ENCODE results near the gene NFATC1. TPM values are rescaled to one million over a fixed set of nuclear protein-coding genes. Genes with fewer than 3 reads are reported as not detected.

Gene NFATC1
- polyA plus RNA-seq, 1 experiment = 0.73 TPM

- Histone ChIP-seq H3K4me3 (ENCODE audit: low read depth, low read length) (no peak overlapping the region; the same call in 1 of the 2 replicates), H3K27me3 (ENCODE audit: control insufficient read depth, insufficient read depth, low read length) (no peaks in the 10 kb centered on the region), H3K27ac (ENCODE audit: low read depth, low read length) (peak overlapping the region; percentile 91), H3K9me3 (ENCODE audit: control insufficient read depth, insufficient read depth, low read length) (peaks cover 49% of the 10 kb centered on the region)
- ChIA-PET CTCF (no interaction called here), POLR2A (no interaction called here)
- DNase-seq (ENCODE audit: low read depth, low spot score) = no peak
- TF ChIP-seq CTCF (IDR thresholded peaks at IDR 0.05; ENCODE audit: low read depth, low read length) = no peak
Measured at GRCh38 chr18:79571211-79572092, 175.7 kb downstream of the NFATC1 start.

DNA sequence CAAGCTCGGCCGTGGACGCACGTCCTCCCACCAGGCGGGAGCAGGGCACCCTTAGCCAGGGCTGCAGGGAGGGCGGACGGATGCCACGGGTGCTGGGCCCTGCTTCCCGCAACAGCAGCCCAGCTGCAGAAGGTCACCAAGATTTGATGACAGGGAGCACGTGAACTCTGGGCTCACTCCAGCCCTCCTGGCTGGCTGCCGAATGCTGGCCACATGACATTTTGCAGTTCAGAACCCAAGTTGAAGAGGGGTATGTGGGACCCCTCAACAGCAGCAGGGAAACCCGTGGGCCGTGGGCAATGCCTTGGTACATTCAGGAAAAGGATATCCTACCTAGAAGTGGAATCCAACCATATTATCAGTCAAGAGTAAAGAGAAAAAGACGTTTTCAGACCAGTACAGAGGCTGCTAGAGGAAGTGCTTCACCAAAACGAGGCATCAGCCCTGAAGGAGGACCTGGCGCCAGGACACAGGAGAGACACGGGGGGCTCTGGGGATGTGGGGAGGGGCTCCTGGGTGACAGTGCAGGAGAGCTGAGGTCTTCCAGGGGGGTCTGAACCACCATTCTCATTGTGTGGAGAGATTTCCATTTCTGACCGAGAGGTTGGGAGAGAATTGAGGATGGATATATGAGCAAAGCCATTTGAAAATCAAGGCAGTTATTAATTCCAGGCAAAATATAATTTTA is 176.5 kb downstream of the NFATC1 start:
- no peak for TF ChIP-seq CTCF (IDR thresholded peaks at IDR 0.05; ENCODE audit: low read depth, low read length)
- POLR2A ChIA-PET = no interaction called here
- no peak for DNase-seq (ENCODE audit: low read depth, low spot score)
- H3K4me3 ChIP-seq (ENCODE audit: low read depth, low read length) = no peak overlapping the region
- H3K27me3 ChIP-seq (ENCODE audit: control insufficient read depth, insufficient read depth, low read length) = no peaks in the 10 kb centered on the region
- no peak overlapping the region for H3K27ac ChIP-seq (ENCODE audit: low read depth, low read length)
- peaks cover 49% of the 10 kb centered on the region for H3K9me3 ChIP-seq (ENCODE audit: control insufficient read depth, insufficient read depth, low read length)
- CTCF ChIA-PET = no interaction called here

DNA sequence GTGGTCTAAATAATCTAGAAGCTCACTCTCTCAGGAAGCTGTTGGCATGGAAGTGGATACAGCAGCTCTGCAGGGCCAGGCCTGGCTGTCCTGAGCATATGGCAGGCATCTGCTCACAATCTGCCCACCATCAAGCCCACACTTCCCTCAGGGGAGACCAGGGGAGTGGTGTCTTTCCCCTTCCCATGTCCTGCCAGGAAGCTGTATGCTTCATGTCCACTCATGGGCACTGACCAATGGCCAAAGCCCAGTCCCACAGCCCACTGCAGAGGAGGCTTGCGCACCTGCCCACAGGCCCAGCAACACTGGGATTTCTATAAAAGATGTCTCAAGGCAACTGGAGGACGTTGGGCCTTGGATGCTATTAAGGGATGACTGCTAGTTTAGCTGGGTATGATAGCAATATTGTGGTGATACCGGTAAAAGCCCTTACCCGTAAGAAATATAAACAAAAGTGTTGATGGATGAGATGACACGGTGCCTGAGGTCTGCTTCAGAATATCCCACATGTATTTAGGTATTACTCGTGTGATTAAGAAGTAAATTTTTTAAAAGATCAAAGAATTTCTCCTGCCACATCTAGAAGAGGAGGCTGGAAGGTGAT is 177.2 kb downstream of the NFATC1 start:
- no peak for DNase-seq (ENCODE audit: low read depth, low spot score)
- CTCF ChIA-PET = no interaction called here
- Histone ChIP-seq H3K27ac (ENCODE audit: low read depth, low read length) (no peak overlapping the region), H3K9me3 (ENCODE audit: control insufficient read depth, insufficient read depth, low read length) (peaks cover 49% of the 10 kb centered on the region), H3K4me3 (ENCODE audit: low read depth, low read length) (no peak overlapping the region), H3K27me3 (ENCODE audit: control insufficient read depth, insufficient read depth, low read length) (no peaks in the 10 kb centered on the region)
- TF ChIP-seq CTCF (IDR thresholded peaks at IDR 0.05; ENCODE audit: low read depth, low read length) = no peak
- POLR2A ChIA-PET = no interaction called here

GRCh38 chr18:79573921-79574491 is 178.3 kb downstream of the NFATC1 start:
- DNase-seq (ENCODE audit: low read depth, low spot score) = no peak
- TF ChIP-seq CTCF (IDR thresholded peaks at IDR 0.05; ENCODE audit: low read depth, low read length) = no peak
- Histone ChIP-seq H3K4me3 (ENCODE audit: low read depth, low read length) (no peak overlapping the region), H3K27me3 (ENCODE audit: control insufficient read depth, insufficient read depth, low read length) (no peaks in the 10 kb centered on the region), H3K9me3 (ENCODE audit: control insufficient read depth, insufficient read depth, low read length) (peaks cover 51% of the 10 kb centered on the region), H3K27ac (ENCODE audit: low read depth, low read length) (no peak overlapping the region)
- CTCF ChIA-PET = no interaction called here
- POLR2A ChIA-PET = no interaction called here
